Stimulated activated naive CD8-positive, alpha-beta T cell treated with anti-CD3 and anti-CD28 coated beads, Interleukin-15, Interleukin-2, amounts not matched to agents 100 ng/mL and 50 ng/mL, for 24 hours (primary cell): ENCODE data around the gene EP300.
"Not testable (repeated sequence)": the region's sequence is repeated elsewhere in the genome, so short reads cannot be mapped to it uniquely, and the experiment has no call there.

ENCODE experiments used
- H3K27ac Mint-ChIP-seq: one replicate; pipeline ENCODE4 v1.8.0; 2021; ENCODE audit warnings: mild to moderate bottlenecking, mixed read lengths
- H3K27me3 Mint-ChIP-seq: one replicate; pipeline ENCODE4 v1.8.0; 2021; ENCODE audit warnings: mixed read lengths
- H3K36me3 Mint-ChIP-seq: one replicate; pipeline ENCODE4 v1.8.0; 2021; ENCODE audit warnings: low read depth, mixed read lengths
- H3K4me1 Mint-ChIP-seq: one replicate; pipeline ENCODE4 v1.8.0; 2021; ENCODE audit warnings: low read depth, mixed read lengths
- H3K4me3 Mint-ChIP-seq: one replicate; pipeline ENCODE4 v1.8.0; 2021; ENCODE audit warnings: mild to moderate bottlenecking, mixed read lengths
- H3K9me3 Mint-ChIP-seq: one replicate; pipeline ENCODE4 v1.8.0; 2021; ENCODE audit warnings: mixed read lengths

The EP300 gene

GRCh38 chr22:41106122-41106968, 14.0 kb downstream of the EP300 start:
- Mint-ChIP-seq H3K9me3 (no peaks in the 10 kb centered on the region), H3K27ac (peak overlapping the region; percentile 70), H3K4me1 (peaks cover 65% of the 10 kb centered on the region), H3K36me3 (peaks cover 38% of the 10 kb centered on the region), H3K27me3 (no peaks in the 10 kb centered on the region), H3K4me3 (peak overlapping the region; percentile 1)

GRCh38 chr22:41106969-41107325, 14.6 kb downstream of the EP300 start:
- H3K27ac Mint-ChIP-seq, result peak overlapping the region; percentile 49
- H3K4me1 Mint-ChIP-seq, result peaks cover 64% of the 10 kb centered on the region
- H3K4me3 Mint-ChIP-seq, H3K27me3 Mint-ChIP-seq, H3K9me3 Mint-ChIP-seq: not testable (repeated sequence)
- peaks cover 40% of the 10 kb centered on the region for H3K36me3 Mint-ChIP-seq

GRCh38 chr22:41110968-41111367, 18.6 kb downstream of the EP300 start:
- Mint-ChIP-seq H3K4me1 (peaks cover 41% of the 10 kb centered on the region), H3K27ac (no peak overlapping the region), H3K27me3 (no peaks in the 10 kb centered on the region), H3K9me3 (no peaks in the 10 kb centered on the region), H3K4me3 (no peak overlapping the region), H3K36me3 (peaks cover 36% of the 10 kb centered on the region)

- no peak overlapping the region for H3K27ac Mint-ChIP-seq
- H3K27me3 Mint-ChIP-seq, result no peaks in the 10 kb centered on the region
- H3K4me1 Mint-ChIP-seq, result peaks cover 25% of the 10 kb centered on the region
- peaks cover 63% of the 10 kb centered on the region for H3K36me3 Mint-ChIP-seq
- H3K9me3 Mint-ChIP-seq, result no peaks in the 10 kb centered on the region
- H3K4me3 Mint-ChIP-seq, result no peak overlapping the region
Measured at GRCh38 chr22:41116342-41116741, 23.9 kb downstream of the EP300 start.

GRCh38 chr22:41117127-41117965, 25.0 kb downstream of the EP300 start:
- Mint-ChIP-seq H3K4me3 (no peak overlapping the region), H3K9me3 (no peaks in the 10 kb centered on the region), H3K36me3 (peaks cover 64% of the 10 kb centered on the region), H3K4me1 (peaks cover 27% of the 10 kb centered on the region), H3K27ac (no peak overlapping the region), H3K27me3 (no peaks in the 10 kb centered on the region)

- Mint-ChIP-seq H3K4me3 (no peak overlapping the region), H3K36me3 (peaks cover 57% of the 10 kb centered on the region), H3K4me1 (peaks cover 24% of the 10 kb centered on the region), H3K27me3 (no peaks in the 10 kb centered on the region), H3K27ac (no peak overlapping the region), H3K9me3 (no peaks in the 10 kb centered on the region)
Measured at GRCh38 chr22:41123151-41123550, 30.8 kb downstream of the EP300 start.

GRCh38 chr22:41124086-41124485, 31.7 kb downstream of the EP300 start:
- Mint-ChIP-seq H3K4me3 (no peak overlapping the region), H3K4me1 (peaks cover 24% of the 10 kb centered on the region), H3K27me3 (no peaks in the 10 kb centered on the region), H3K9me3 (no peaks in the 10 kb centered on the region), H3K36me3 (peaks cover 55% of the 10 kb centered on the region), H3K27ac (no peak overlapping the region)

- Mint-ChIP-seq H3K4me3 (no peak overlapping the region), H3K36me3 (peaks cover 55% of the 10 kb centered on the region), H3K4me1 (peaks cover 7% of the 10 kb centered on the region), H3K27me3 (no peaks in the 10 kb centered on the region), H3K9me3 (no peaks in the 10 kb centered on the region), H3K27ac (no peak overlapping the region)
Measured at GRCh38 chr22:41127451-41127850, 35.1 kb downstream of the EP300 start.

GRCh38 chr22:41128606-41129005, 36.2 kb downstream of the EP300 start:
- H3K4me3 Mint-ChIP-seq, result no peak overlapping the region
- H3K27ac Mint-ChIP-seq, result no peak overlapping the region
- no peaks in the 10 kb centered on the region for H3K4me1 Mint-ChIP-seq
- H3K27me3 Mint-ChIP-seq, result no peaks in the 10 kb centered on the region
- H3K36me3 Mint-ChIP-seq, result peaks cover 55% of the 10 kb centered on the region
- no peaks in the 10 kb centered on the region for H3K9me3 Mint-ChIP-seq

- H3K27me3 Mint-ChIP-seq, result no peaks in the 10 kb centered on the region
- no peak overlapping the region for H3K4me3 Mint-ChIP-seq
- no peak overlapping the region for H3K27ac Mint-ChIP-seq
- H3K4me1 Mint-ChIP-seq, result no peaks in the 10 kb centered on the region
- H3K9me3 Mint-ChIP-seq, result no peaks in the 10 kb centered on the region
- H3K36me3 Mint-ChIP-seq, result peaks cover 70% of the 10 kb centered on the region
Measured at GRCh38 chr22:41132550-41132949, 40.2 kb downstream of the EP300 start.

GRCh38 chr22:41140365-41140957, 48.1 kb downstream of the EP300 start:
- Mint-ChIP-seq H3K27ac (no peak overlapping the region), H3K4me1 (no peaks in the 10 kb centered on the region), H3K36me3 (peaks cover 72% of the 10 kb centered on the region)

GRCh38 chr22:41145921-41146320, 53.5 kb downstream of the EP300 start:
- not testable (repeated sequence) for H3K27me3 Mint-ChIP-seq, H3K27ac Mint-ChIP-seq, H3K4me1 Mint-ChIP-seq, H3K9me3 Mint-ChIP-seq, H3K4me3 Mint-ChIP-seq
- peaks cover 70% of the 10 kb centered on the region for H3K36me3 Mint-ChIP-seq

More at GRCh38 chr22:41140365-41140957, 48.1 kb downstream of the EP300 start:
- Mint-ChIP-seq H3K27me3 (no peaks in the 10 kb centered on the region), H3K4me3 (no peak overlapping the region), H3K9me3 (no peaks in the 10 kb centered on the region)

- Mint-ChIP-seq H3K27ac (no peak overlapping the region), H3K27me3 (no peaks in the 10 kb centered on the region), H3K4me3 (no peak overlapping the region), H3K9me3 (no peaks in the 10 kb centered on the region), H3K4me1 (no peaks in the 10 kb centered on the region), H3K36me3 (peaks cover 74% of the 10 kb centered on the region)
Measured at GRCh38 chr22:41146573-41146972, 54.2 kb downstream of the EP300 start.

GRCh38 chr22:41147722-41148121, 55.3 kb downstream of the EP300 start:
- peaks cover 76% of the 10 kb centered on the region for H3K36me3 Mint-ChIP-seq
- no peaks in the 10 kb centered on the region for H3K27me3 Mint-ChIP-seq
- H3K4me3 Mint-ChIP-seq, result no peak overlapping the region
- H3K27ac Mint-ChIP-seq, result no peak overlapping the region
- no peaks in the 10 kb centered on the region for H3K9me3 Mint-ChIP-seq
- H3K4me1 Mint-ChIP-seq, result no peaks in the 10 kb centered on the region

GRCh38 chr22:41152902-41153301, 60.5 kb downstream of the EP300 start:
- Mint-ChIP-seq H3K27ac (no peak overlapping the region), H3K9me3 (no peaks in the 10 kb centered on the region), H3K4me1 (no peaks in the 10 kb centered on the region), H3K4me3 (no peak overlapping the region), H3K27me3 (no peaks in the 10 kb centered on the region), H3K36me3 (peaks cover 84% of the 10 kb centered on the region)
